Caco-2 (cell line): Measurements from ENCODE around the gene PARD3. TPM values are rescaled to one million over a fixed set of nuclear protein-coding genes. Genes with fewer than 3 reads are reported as not detected.
"Not testable (repeated sequence)": the region's sequence is repeated elsewhere in the genome, so short reads cannot be mapped to it uniquely, and the experiment has no call there.

ENCODE experiments used
- BruUV-seq: library from RNA; stranded (reverse); fragments of 400-500 nt; replicated peaks from 2 replicates; lab custom pipeline; 2021; lab: Mats Ljungman, UMichigan
- CTCF ChIA-PET: fragments of 300-600 bp; sonication (Branson Sonifier 250); formaldehyde crosslinking; loops from one replicate; lab custom pipeline; 2022; ENCODE audit warnings: antibody characterized with exemption; lab: Charles Lee
- POLR2A ChIA-PET: fragments of 300-600 bp; sonication (Branson Sonifier 250); formaldehyde crosslinking; loops from one replicate; lab custom pipeline; 2022; ENCODE audit warnings: antibody characterized with exemption; lab: Charles Lee
- DNase-seq, 2 experiments: peaks; one replicate each; pipeline versions ENCODE4 v3.0.0 to v3.0.0-alpha.2; 2020 to 2022
- H3K27me3 ChIP-seq: replicated peaks from 2 replicates; pipeline ENCODE4 v1.6.0; 2011; ENCODE audit warnings: low read length; ENCODE audit not compliant: control insufficient read depth, insufficient read depth
- H3K36me3 ChIP-seq: 2 replicates; pipeline ENCODE4 v1.5.1; 2011; ENCODE audit warnings: low read length; ENCODE audit not compliant: control insufficient read depth, insufficient read depth
- H3K4me1 ChIP-seq: fragments of 250-450 bp; sonication (Bioruptor Pico); 2 replicates; pipeline ENCODE4 v1.5.1; 2020; ENCODE audit warnings: mild to moderate bottlenecking
- H3K4me3 ChIP-seq: 2 replicates; pipeline ENCODE4 v1.5.1; 2011; ENCODE audit warnings: low read depth, mild to moderate bottlenecking, control low read depth, low read length
- H3K9me3 ChIP-seq: fragments of 250-450 bp; sonication (Bioruptor Pico); 2 replicates; pipeline ENCODE4 v1.5.1; 2020; ENCODE audit warnings: mild to moderate bottlenecking, moderate library complexity
- H3K27ac Mint-ChIP-seq: one replicate; pipeline ENCODE4 v1.8.0; 2022; ENCODE audit warnings: mixed read lengths; ENCODE audit not compliant: unreplicated experiment
- H3K27me3 Mint-ChIP-seq: one replicate; pipeline ENCODE4 v1.8.0; 2022; ENCODE audit warnings: mixed read lengths; ENCODE audit not compliant: insufficient read depth, unreplicated experiment
- H3K36me3 Mint-ChIP-seq: one replicate; pipeline ENCODE4 v1.8.0; 2022; ENCODE audit warnings: mild to moderate bottlenecking, mixed read lengths; ENCODE audit not compliant: insufficient read depth, unreplicated experiment
- H3K4me1 Mint-ChIP-seq: one replicate; pipeline ENCODE4 v1.8.0; 2022; ENCODE audit warnings: low read depth, mixed read lengths; ENCODE audit not compliant: unreplicated experiment
- H3K4me3 Mint-ChIP-seq: one replicate; pipeline ENCODE4 v1.8.0; 2022; ENCODE audit warnings: mild to moderate bottlenecking, moderate library complexity, mixed read lengths; ENCODE audit not compliant: unreplicated experiment
- H3K9me3 Mint-ChIP-seq: one replicate; pipeline ENCODE4 v1.8.0; 2022; ENCODE audit warnings: mixed read lengths; ENCODE audit not compliant: unreplicated experiment
- CTCF ChIP-seq, 2 experiments: fragments of 200-600 bp in 1 of 2; IDR thresholded peaks; 1 replicate in 1 of 2; 2 replicates in 1 of 2; pipeline versions ENCODE4 v1.5.1 to v1.8.0; 2011 to 2022; ENCODE audit warnings: antibody characterized with exemption in 1 of 2, control low read depth in 1 of 2, inconsistent platforms in 1 of 2, low read depth in 1 of 2, low read length in 1 of 2, mild to moderate bottlenecking in 1 of 2, moderate library complexity in 1 of 2; ENCODE audit not compliant: insufficient read depth in 1 of 2, severe bottlenecking in 1 of 2, unreplicated experiment in 1 of 2
- intact Hi-C: fragments of 100-400 bp; cut with micrococcal nuclease; formaldehyde crosslinking; loops from one replicate; pipeline ENCODE4 v1.10.0; 2022; ENCODE audit not compliant: unreplicated experiment
- total RNA-seq: library from RNA; stranded (reverse); gene quantifications from 2 replicates; pipeline ENCODE4 v1.2.3, GENCODE V29; 2022

The PARD3 gene
- total RNA-seq, 1 experiment from 2014 or later = 80.7 TPM

DNA sequence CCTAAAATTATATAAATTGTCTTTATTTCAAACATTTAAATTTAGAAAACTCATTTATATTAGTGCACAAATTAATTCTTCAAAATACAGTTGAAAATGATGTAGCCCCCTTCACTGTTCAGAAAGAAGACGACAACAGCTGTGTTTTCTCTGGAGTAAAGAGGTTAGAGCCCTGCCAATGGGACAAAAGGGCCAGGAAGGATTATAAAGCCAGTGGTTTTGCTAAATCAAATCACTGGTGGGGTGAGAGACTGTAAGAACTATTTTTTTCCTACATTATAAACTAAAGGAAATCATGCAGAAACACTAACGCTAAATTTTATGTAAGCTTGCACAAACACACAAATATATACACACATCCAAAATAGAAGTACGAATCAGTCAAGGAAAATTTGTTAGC, 386.6 kb downstream of the PARD3 start:
- ChIA-PET CTCF (no interaction called here), POLR2A (no interaction called here)
- TF ChIP-seq CTCF (IDR thresholded peaks at IDR 0.05; ENCODE audit: insufficient read depth in 1 of 2, low read depth in 1 of 2, low read length in 1 of 2, severe bottlenecking in 1 of 2, unreplicated experiment in 1 of 2) = no peak
- Histone ChIP-seq H3K9me3 (no peaks in the 10 kb centered on the region), H3K36me3 (no peaks in the 10 kb centered on the region), H3K27me3 (no peaks in the 10 kb centered on the region), H3K4me3 (no peak overlapping the region), H3K4me1 (peaks cover 30% of the 10 kb centered on the region)
- BruUV-seq = no TSS peak
- intact Hi-C loops = no loop called here
- no peak for DNase-seq
- H3K36me3 Mint-ChIP-seq = peaks cover 27% of the 10 kb centered on the region
- peak overlapping the region; percentile 83 for H3K27ac Mint-ChIP-seq
- peaks cover 22% of the 10 kb centered on the region for H3K9me3 Mint-ChIP-seq
- H3K4me1 Mint-ChIP-seq = peaks cover 40% of the 10 kb centered on the region
- no peaks in the 10 kb centered on the region for H3K27me3 Mint-ChIP-seq
- no peak overlapping the region for H3K4me3 Mint-ChIP-seq

DNA sequence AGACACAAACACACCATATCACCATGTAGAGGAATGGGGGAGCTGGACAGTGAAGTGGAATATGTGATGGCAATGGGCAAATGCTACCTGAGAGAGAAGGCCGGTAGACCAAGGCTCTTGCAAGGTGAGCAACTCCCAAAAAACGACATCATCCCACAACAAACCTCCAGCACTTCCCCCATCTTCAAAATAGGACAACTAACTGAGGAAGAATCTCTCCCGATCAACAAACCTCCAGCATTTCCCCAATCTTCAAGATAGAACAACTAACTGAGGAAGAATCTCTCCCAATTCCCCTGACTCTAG, 387.2 kb downstream of the PARD3 start:
- Mint-ChIP-seq H3K9me3 (peaks cover 22% of the 10 kb centered on the region), H3K4me1 (peaks cover 44% of the 10 kb centered on the region), H3K36me3 (peaks cover 27% of the 10 kb centered on the region), H3K4me3 (peak overlapping the region; percentile 43), H3K27ac (peak overlapping the region; percentile 83), H3K27me3 (no peaks in the 10 kb centered on the region)
- no TSS peak for BruUV-seq
- ChIA-PET CTCF (no interaction called here), POLR2A (no interaction called here)
- H3K4me3 ChIP-seq = no peak overlapping the region
- no peak for DNase-seq
- H3K9me3 ChIP-seq = no peaks in the 10 kb centered on the region
- intact Hi-C loops = loop anchor here (1.0 to 2.0 kb wide), 2 partner anchors 21 to 49 kb away; no protein-coding TSS in a partner anchor
- H3K36me3 ChIP-seq = no peaks in the 10 kb centered on the region
- TF ChIP-seq CTCF (IDR thresholded peaks at IDR 0.05; ENCODE audit: insufficient read depth in 1 of 2, low read depth in 1 of 2, low read length in 1 of 2, severe bottlenecking in 1 of 2, unreplicated experiment in 1 of 2) = no peak
- H3K27me3 ChIP-seq = no peaks in the 10 kb centered on the region
- peaks cover 30% of the 10 kb centered on the region for H3K4me1 ChIP-seq

- peaks cover 44% of the 10 kb centered on the region for H3K4me1 Mint-ChIP-seq
- peaks cover 22% of the 10 kb centered on the region for H3K9me3 Mint-ChIP-seq
- H3K4me3 ChIP-seq, BruUV-seq, H3K36me3 ChIP-seq, H3K9me3 ChIP-seq, CTCF ChIA-PET, H3K27me3 Mint-ChIP-seq, H3K27me3 ChIP-seq: not testable (repeated sequence)
- H3K4me3 Mint-ChIP-seq = peak overlapping the region; percentile 43
- peak overlapping the region; percentile 83 for H3K27ac Mint-ChIP-seq
- H3K4me1 ChIP-seq = peaks cover 30% of the 10 kb centered on the region
- H3K36me3 Mint-ChIP-seq = peaks cover 27% of the 10 kb centered on the region
- intact Hi-C loops = loop anchor here (1.0 to 2.0 kb wide), 2 partner anchors 21 to 50 kb away; no protein-coding TSS in a partner anchor
- DNase-seq = peak; percentile 93 to 95
- POLR2A ChIA-PET = interaction anchor here (0.7 kb wide), 1 partner anchor 93 kb away, joined by 3 read pairs; no protein-coding TSS in a partner anchor
Observed at GRCh38 chr10:34427158-34427910, 387.8 kb downstream of the PARD3 start.

DNA sequence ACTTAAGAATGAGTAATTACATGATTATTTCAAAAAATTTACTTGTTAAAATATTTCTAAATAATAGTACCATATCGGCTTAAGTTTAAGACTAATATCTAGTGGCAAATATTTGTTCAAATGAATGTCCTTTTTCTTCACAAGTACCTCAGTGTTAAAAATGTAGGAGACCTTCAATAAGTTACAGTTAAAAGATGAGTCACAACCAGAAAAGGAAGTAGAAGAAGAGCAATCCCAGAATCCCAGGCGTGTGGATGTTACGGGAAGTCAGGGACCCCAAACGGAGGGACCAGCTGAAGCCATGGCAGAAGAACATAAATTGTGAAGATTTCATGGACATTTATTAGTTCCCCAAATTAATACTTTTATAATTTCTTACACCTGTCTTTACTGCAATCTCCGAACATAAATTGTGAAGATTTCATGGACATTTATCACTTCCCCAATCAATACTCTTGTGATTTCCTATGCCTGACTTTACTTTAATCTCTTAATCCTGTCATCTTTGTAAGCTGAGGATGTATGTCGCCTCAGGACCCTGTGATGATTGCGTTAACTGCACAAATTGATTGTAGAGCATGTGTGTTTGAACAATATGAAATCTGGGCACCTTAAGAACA, 388.4 kb downstream of the PARD3 start:
- H3K27me3 Mint-ChIP-seq, CTCF ChIA-PET, H3K36me3 ChIP-seq, H3K27me3 ChIP-seq, H3K9me3 ChIP-seq: not testable (repeated sequence)
- Mint-ChIP-seq H3K4me3 (peak overlapping the region; percentile 43), H3K36me3 (peaks cover 27% of the 10 kb centered on the region), H3K27ac (peak overlapping the region; percentile 83), H3K4me1 (peaks cover 46% of the 10 kb centered on the region), H3K9me3 (peaks cover 22% of the 10 kb centered on the region)
- intact Hi-C loops = loop anchor here (1.0 to 2.0 kb wide), 2 partner anchors 20 to 51 kb away; no protein-coding TSS in a partner anchor
- peak overlapping the region; percentile 14; the same call in 1 of the 2 replicates for H3K4me3 ChIP-seq
- BruUV-seq = TSS peak; percentile 87
- H3K4me1 ChIP-seq = peaks cover 30% of the 10 kb centered on the region
- POLR2A ChIA-PET = interaction anchor here (0.7 kb wide), 1 partner anchor 93 kb away, joined by 3 read pairs; no protein-coding TSS in a partner anchor
- DNase-seq = peak in 1 of 2 experiments; percentile 24
